GM18498 (cell line): Measurements from ENCODE around the gene ZNF202.
"Not testable (repeated sequence)": the region's sequence is repeated elsewhere in the genome, so short reads cannot be mapped to it uniquely, and the experiment has no call there.

Experiments
- ATAC-seq: cut with Tn5 transposase; IDR thresholded peaks from one replicate; pipeline ENCODE4 v1.9.1; 2021; ENCODE audit warnings: mild to moderate bottlenecking, moderate library complexity; ENCODE audit not compliant: unreplicated experiment

Gene ZNF202

GRCh38 chr11:123742031-123742723 lies 717 bp upstream of the ZNF202 start:
- ATAC-seq = no peak

GRCh38 chr11:123740787-123741158 lies 687 bp downstream of the ZNF202 start:
- peak; percentile 1 for ATAC-seq

GRCh38 chr11:123738374-123738773 lies 3.1 kb downstream of the ZNF202 start:
- ATAC-seq = no peak

GRCh38 chr11:123736769-123737168 lies 4.7 kb downstream of the ZNF202 start:
- ATAC-seq = no peak

GRCh38 chr11:123729602-123730001 lies 11.9 kb downstream of the ZNF202 start:
- no peak for ATAC-seq

- ATAC-seq = no peak
Observed at GRCh38 chr11:123725995-123726655, 15.3 kb downstream of the ZNF202 start.

GRCh38 chr11:123719452-123719851 lies 22.0 kb downstream of the ZNF202 start:
- ATAC-seq = no peak

- ATAC-seq = no peak
Observed at GRCh38 chr11:123718469-123718868, 23.0 kb downstream of the ZNF202 start.

GRCh38 chr11:123718063-123718462 lies 23.4 kb downstream of the ZNF202 start:
- ATAC-seq = no peak

- ATAC-seq = not testable (repeated sequence)
Observed at GRCh38 chr11:123712627-123713026, 28.8 kb downstream of the ZNF202 start.

- peak; percentile 55 for ATAC-seq
Observed at GRCh38 chr11:123707606-123708205, 33.8 kb downstream of the ZNF202 start.

- no peak for ATAC-seq
Observed at GRCh38 chr11:123707206-123707605, 34.3 kb downstream of the ZNF202 start.

GRCh38 chr11:123704341-123704740 lies 37.1 kb downstream of the ZNF202 start:
- no peak for ATAC-seq

GRCh38 chr11:123702696-123703095 lies 38.8 kb downstream of the ZNF202 start:
- no peak for ATAC-seq

- no peak for ATAC-seq
Observed at GRCh38 chr11:123702139-123702538, 39.3 kb downstream of the ZNF202 start.

- ATAC-seq = no peak
Observed at GRCh38 chr11:123700772-123701171, 40.7 kb downstream of the ZNF202 start.

GRCh38 chr11:123698546-123699127 lies 42.8 kb downstream of the ZNF202 start:
- ATAC-seq = no peak

- no peak for ATAC-seq
Observed at GRCh38 chr11:123696183-123696582, 45.3 kb downstream of the ZNF202 start.

GRCh38 chr11:123695231-123695630 lies 46.2 kb downstream of the ZNF202 start:
- ATAC-seq = no peak

GRCh38 chr11:123694551-123694950 lies 46.9 kb downstream of the ZNF202 start:
- no peak for ATAC-seq

- ATAC-seq = no peak
Observed at GRCh38 chr11:123692961-123693360, 48.5 kb downstream of the ZNF202 start.

GRCh38 chr11:123690485-123690884 lies 51.0 kb downstream of the ZNF202 start:
- no peak for ATAC-seq
